Activated CD4-positive, CD25-positive, alpha-beta regulatory T cell treated with anti-CD3 and anti-CD28 coated beads, Interleukin-2, amount 50 U/mL, for 72 hours (primary cell): ENCODE results near the gene HCN2.
A peak's percentile ranks its signal among the peaks of the same experiment; 100 is the strongest.
"Not testable (repeated sequence)": the region's sequence is repeated elsewhere in the genome, so short reads cannot be mapped to it uniquely, and the experiment has no call there.

Experiments
- DNase-seq: peaks from one replicate; pipeline ENCODE4 v3.0.0; 2021

HCN2 gene

GRCh38 chr19:588093-588740 lies 1.5 kb upstream of the HCN2 start:
- peak; percentile 53 for DNase-seq

- no peak for DNase-seq
Measured at GRCh38 chr19:588741-589692, 664 bp upstream of the HCN2 start.

DNA sequence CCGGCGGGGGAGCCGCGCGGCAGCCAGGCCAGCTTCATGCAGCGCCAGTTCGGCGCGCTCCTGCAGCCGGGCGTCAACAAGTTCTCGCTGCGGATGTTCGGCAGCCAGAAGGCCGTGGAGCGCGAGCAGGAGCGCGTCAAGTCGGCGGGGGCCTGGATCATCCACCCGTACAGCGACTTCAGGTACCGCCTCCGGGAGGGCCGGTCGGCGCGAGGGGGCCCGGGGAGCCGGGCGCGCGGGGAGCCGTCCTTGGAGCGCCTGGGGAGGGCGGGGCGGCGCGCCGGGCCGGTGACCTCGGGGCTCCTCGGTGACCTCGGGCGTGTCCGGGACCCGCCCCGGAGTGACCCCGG lies 690 bp downstream of the HCN2 start:
- no peak for DNase-seq

DNA sequence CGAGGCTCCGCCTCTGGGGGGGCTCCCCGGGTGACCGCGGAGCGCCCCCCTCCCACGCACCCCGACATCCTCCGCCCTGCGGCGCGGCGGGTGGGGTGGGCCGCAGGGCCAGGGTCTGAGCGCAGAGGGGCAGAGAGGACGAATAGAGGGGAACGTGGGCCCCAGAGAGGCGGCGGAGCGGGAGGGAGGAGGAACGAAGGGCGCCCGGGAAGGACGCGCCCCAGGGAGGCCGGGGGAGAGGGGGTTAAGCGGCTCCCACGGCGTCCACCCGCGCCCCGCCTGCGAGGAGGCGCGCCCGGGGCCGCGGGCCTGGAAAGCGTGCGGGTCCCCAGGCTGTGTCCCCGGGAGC lies 1.0 kb downstream of the HCN2 start:
- no peak for DNase-seq

DNA sequence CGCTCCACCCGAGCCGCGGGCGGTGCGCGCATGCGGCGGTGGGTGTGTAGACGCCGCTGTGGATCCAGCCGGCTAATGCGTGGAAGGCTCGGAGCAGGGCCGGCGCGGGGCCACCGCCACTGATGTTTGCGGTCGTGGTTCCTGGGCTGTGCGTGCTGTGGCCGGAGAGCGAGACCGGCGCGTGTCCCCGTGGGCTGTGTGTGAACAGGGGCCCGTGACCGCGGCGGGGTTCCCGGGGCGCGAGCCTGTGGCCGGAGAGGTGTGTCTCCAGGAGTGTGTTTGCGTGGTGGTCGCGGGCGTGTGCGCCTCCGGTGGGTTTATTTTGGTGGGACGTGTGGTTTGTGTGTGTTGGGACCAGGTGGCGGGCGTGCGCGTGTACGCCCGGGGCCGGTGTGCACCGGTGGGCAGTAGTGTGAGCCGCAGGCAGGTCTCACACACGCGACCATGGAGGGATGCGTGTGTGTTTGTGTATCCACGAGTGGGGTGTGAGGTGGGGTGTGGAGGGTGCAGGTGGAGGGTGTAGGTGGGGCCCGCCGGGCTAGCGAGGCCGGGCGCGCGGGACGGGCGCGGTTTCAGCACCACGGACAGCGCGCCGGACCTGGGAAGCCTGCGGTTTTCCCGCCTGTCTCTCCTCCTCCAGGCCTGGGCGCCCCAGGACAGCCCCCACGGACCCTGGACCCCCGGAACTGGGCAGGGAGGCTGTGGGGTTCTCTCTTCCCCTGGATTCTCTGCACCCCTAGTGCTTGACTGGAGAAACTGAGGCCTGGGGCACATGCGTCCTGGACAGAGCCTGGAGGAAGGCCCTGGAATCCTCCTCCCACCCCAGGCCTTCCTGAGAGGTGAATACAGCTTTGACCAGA lies 1.6 kb downstream of the HCN2 start:
- no peak for DNase-seq

- DNase-seq, result no peak
Measured at GRCh38 chr19:592101-592500, 2.4 kb downstream of the HCN2 start.

DNA sequence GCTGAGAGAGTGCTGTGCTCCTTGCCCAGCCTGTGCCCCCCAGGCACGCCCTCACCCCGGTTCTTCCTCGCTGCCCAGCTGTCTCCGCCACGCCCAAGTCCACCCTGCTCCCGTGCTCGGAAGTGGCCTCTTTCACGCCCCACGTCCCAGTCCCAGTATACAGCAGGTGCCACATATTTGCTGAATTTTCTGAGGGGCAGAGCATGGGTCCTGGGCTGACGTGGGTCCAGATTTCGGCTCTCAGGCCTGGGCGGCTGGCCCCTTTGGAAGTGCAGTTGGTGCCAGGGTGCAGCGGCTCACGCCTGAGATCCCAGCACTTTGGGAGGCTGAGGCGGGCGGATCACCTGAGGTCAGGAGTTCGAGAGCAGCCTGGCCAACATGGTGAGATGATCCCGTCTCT lies 3.4 kb downstream of the HCN2 start:
- no peak for DNase-seq

- DNase-seq, result no peak
Measured at GRCh38 chr19:593505-593904, 3.8 kb downstream of the HCN2 start.

- no peak for DNase-seq
Measured at GRCh38 chr19:594265-594870, 4.7 kb downstream of the HCN2 start.

- DNase-seq, result no peak
Measured at GRCh38 chr19:595326-596262, 5.9 kb downstream of the HCN2 start.

DNA sequence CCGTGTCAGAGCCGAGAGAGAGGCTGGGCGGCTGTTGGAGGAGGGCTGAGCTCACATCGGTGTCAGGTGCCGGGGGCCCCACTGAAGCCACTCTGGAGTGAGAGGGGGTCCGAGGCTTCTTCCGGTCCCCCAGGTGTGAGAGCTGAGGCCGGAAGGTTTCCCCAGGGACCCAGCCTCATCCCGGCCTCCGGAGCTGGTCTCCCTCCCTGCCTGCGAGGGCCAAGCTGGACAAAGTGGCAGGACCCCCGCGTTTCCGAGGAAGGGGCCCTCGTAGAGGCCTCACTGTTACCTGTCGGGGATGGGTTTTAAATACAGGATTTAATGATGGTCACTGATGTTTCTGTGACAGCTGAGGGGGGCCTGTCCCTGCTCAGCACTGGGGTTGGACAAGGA lies 6.6 kb downstream of the HCN2 start:
- no peak for DNase-seq

DNA sequence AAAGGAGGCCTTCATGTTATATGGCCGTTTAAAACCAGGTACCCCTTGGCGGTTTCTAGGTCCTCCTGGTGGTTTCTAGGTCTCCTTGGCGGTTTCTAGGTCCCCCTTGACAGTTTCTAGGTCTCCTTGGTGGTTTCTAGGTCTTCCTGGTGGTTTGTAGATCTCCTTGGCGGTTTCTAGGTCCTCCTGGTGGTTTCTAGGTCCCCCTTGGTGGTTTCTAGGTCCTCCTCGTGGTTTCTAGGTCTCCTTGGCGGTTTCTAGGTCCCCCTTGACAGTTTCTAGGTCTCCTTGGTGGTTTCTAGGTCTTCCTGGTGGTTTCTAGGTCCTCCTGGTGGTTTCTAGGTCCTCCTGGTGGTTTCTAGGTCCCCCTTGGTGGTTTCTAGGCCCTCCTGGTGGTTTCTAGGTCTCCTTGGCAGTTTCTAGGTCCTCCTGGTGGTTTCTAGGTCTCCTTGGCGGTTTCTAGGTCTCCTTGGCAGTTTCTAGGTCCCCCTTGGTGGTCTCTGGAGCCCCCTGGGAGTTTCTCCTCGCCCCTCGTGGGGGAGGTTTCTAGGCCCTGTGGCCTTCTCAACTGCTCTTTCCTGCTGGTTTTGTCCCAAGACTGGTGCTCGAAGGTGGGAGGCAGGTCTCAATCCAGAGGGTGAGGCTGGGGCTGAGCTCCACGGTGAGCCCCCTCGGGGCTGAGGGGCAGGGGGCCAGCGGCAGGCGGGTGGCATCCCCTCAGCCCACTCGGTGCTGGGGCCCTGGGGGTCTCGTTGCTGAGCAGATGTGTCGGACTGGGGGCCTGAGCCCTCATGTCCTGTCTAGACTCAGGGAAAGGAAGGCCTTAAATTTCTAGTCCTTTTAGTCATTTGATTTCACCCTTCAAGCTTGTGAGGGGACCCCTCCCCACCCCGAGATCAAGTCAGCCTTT lies 8.0 kb downstream of the HCN2 start:
- DNase-seq, result no peak

GRCh38 chr19:601310-601709 lies 11.6 kb downstream of the HCN2 start:
- no peak for DNase-seq

DNA sequence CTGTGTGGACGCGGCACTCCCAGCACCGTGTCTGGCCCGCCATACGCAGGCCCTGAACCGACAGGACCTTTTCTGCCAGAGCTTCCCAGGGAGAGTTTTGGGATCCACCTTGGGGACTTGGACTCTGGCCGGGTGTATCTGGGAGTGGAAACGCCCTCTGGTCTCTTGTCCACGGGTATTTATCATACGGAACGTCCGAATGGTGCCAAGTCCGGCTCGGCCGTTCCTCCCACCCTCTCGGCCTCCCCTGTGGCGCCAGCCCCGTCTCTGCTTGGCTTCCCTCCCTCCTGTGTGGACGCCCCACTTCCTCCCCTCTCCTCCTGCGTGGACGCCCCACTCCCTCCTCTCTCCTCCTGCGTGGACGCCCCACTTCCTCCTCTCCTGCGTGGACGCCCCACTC lies 12.1 kb downstream of the HCN2 start:
- DNase-seq, result no peak

DNA sequence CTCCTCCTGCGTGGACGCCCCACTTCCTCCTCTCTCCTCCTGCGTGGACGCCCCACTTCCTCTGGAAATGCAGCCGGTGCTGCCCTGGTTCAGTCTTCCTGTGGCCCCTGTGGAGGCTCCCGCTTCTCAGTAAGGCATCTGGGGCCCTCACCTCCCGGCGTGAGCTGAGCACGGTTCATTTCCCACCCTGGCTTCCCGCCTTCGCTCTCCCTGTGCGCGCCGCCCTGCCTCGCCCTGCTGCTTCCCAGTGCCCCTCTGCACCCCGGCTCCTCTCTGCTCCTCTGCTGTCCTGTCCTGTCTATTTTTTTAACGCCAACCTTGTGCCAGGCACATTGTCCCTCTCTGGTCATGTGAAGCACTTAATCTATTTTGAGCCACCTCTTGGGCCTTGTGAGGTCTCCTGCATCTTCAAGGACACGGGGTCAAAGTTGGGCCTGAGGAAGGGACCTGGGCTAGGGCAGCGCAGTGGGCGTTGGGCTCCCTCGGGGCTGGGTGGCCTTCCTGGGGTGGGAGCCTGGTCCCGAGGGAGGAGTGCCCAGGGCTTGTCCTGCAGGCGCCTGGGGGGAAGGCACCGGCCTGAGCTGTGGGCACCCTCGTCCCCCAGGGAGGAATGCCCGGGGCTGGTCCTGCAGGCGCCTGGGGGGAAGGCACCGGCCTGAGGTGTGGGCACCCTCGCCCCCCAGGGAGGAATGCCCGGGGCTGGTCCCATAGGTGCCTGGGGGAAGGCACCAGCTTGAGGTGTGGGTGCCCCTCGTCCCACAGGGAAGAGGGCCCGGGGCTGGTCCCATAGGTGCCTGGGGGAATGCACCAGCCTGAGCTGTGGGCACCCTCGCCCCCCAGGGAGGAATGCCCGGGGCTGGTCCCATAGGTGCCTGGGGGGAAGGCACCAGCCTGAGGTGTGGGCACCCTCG lies 13.0 kb downstream of the HCN2 start:
- DNase-seq, result no peak

DNA sequence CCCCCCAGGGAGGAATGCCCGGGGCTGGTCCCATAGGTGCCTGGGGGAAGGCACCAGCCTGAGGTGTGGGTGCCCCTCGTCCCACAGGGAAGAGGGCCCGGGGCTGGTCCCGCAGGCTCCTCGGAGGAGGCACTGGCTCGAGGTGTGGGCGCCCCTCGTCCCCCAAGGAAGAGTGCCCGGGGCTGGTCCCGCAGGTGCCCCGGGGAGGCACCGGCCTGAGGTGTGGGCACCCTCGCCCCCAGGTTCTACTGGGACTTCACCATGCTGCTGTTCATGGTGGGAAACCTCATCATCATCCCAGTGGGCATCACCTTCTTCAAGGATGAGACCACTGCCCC lies 13.6 kb downstream of the HCN2 start:
- not testable (repeated sequence) for DNase-seq

- not testable (repeated sequence) for DNase-seq
Measured at GRCh38 chr19:603779-604178, 14.1 kb downstream of the HCN2 start.

GRCh38 chr19:604355-604754 lies 14.7 kb downstream of the HCN2 start:
- DNase-seq, result no peak

DNA sequence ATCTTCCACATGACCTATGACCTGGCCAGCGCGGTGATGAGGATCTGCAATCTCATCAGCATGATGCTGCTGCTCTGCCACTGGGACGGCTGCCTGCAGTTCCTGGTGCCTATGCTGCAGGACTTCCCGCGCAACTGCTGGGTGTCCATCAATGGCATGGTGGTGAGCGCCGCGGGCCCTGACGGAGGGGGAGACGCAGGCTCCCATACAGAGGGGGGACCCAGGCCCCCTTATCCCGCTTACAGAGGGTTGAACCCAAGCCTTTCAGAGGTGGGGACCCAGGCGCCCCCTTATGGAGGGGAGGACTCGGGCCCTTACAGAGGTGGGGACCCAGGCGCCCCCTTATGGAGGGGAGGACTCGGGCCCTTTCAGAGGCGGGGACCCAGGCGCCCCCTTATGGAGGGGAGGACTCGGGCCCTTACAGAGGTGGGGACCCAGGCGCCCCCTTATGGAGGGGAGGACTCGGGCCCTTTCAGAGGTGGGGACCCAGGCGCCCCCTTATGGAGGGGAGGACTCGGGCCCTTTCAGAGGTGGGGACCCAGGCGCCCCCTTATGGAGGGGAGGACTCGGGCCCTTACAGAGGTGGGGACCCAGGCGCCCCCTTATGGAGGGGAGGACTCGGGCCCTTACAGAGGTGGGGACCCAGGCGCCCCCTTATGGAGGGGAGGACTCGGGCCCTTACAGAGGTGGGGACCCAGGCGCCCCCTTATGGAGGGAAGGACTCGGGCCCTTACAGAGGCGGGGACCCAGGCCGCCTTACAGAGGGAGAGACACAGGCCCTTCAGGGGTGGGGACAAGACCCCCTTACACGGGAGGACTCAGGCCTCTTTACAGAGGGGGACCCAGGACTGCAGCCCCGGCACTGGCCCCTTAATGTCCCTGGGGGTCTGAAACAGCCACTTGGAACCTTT lies 15.6 kb downstream of the HCN2 start:
- not testable (repeated sequence) for DNase-seq
